DMS79 (cell line): ENCODE measurements around the gene FMO3.

ENCODE experiments used
- DNase-seq: peaks from one replicate; lab custom pipeline; 2025; lab: John Stamatoyannopoulos, UW

FMO3 gene

DNA sequence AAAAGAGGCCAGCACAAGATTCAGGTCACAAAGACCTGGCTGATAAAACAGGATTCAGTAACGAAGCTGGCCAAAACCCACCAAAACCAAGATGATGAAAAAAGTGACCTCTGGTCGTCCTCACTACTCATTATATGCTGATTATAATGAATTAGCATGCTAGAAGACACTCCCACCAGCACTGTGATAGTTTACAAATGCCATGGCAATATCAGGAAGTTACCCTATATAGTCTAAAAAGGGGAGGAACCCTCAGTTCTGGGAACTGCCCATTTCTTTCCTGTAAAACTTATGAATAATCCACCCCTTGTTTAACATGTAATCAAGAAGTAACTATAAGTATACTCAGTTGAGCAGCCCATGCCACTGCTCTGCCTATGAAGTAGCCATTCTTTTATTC is 68.4 kb downstream of the FMO3 start:
- no peak for DNase-seq

DNA sequence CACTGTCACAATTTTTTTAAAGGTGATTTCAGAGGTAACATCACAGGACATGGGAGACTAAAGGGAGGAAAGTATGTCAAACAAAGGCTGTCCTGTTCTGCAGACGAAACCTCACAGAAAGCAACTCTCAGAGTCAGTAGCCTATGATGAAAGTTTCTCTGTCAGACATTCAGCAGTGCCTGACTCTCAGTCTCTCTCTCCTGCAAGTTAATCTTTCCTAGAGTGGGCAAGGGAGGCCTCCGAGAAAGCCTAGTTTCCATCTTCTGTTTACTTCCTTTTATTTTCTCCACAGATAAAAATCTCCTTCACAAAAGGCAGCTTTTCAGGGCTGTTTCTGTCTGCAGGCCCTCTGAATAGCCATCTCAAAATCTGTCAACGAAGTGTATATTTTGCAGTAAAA is 69.5 kb downstream of the FMO3 start:
- DNase-seq = no peak

DNA sequence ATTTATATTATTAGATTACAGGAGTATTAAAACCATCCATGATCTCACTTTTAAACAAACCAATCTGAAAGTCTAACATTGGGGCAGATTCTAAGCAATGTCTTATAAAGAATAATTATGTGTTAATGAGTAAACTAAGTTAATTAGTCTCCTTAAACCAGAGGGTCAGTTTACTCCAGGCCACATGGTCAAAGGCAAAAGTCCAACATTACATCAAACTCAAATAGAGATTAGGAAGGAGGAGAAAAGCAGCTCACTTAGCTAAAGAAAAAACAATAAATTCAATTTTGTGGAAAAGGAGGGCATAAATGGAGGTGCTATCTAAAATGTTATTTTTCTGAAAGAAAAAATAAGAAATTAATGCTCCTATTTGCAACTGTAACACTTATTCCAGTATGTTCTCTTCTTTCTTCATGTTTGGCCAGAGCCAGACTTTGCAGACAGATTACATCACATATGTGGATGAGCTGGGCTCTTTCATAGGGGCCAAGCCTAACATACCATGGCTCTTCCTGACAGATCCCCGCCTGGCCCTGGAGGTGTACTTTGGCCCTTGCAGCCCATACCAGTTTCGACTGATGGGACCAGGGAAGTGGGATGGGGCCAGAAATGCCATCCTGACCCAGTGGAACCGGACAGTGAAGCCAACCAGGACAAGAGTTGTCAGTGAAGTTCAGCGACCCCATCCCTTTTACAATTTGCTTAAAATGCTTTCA is 70.1 kb downstream of the FMO3 start:
- no peak for DNase-seq

DNA sequence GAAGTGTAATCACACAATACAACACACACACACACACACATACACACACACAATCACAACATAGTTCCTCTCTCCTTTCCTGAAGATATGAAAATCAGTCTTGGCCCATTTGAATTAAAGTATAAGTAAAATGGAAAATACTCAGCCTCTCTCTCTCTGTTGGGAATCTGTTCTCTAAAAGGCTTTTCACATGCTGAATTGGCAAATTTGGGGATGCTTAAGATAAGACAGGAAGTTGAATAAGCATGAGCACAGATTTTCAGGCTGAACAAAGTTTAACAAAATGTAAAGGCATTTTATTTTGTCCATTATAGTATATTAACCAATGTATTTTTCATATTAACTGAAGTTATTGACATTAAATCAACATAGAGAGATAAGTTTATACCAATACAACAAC is 70.7 kb downstream of the FMO3 start:
- no peak for DNase-seq

DNA sequence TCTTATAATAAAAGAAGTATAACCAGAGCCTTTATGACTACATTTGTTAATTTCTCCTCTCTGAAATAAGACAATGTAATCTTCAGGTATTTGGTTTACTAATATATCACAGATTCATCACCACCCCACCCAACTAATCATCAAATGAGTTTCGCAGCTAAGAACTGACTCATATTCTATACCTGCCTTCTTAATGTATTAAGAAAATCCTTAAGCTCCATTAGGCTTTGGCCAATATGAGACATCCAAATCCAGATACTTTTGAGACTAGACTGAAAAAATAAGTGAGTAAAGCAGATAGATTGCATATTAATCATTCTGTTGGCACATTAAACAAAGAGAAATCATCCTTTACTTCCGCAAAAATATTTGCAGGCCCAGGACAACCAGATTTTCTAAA is 75.7 kb downstream of the FMO3 start:
- no peak for DNase-seq
